ENCODE results near the gene ZC3H12D.
"Not testable (repeated sequence)": the region's sequence is repeated elsewhere in the genome, so short reads cannot be mapped to it uniquely, and the experiment has no call there.

The ZC3H12D gene

DNA sequence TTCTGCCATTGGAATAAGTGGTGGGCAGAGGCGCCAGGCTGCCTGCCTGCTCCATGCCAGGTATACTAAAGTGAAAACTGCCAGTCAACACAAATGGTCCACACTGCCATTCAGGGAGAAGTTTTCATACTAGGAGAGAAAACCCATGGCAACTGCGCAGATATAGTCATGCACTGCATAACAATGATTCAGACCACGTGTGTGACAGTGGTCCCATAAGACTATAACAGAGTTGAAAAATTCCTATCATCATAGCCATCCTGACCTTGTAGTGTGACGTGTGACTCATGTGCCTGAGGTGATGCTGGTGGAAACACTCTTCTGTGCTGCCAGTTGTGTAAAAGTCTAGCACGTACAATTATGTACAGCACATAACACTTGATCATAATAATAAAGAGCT is 25.1 kb downstream of the ZC3H12D start:
- DNase-seq (ENCODE audit: low read depth in 2 of 2): no peak

DNA sequence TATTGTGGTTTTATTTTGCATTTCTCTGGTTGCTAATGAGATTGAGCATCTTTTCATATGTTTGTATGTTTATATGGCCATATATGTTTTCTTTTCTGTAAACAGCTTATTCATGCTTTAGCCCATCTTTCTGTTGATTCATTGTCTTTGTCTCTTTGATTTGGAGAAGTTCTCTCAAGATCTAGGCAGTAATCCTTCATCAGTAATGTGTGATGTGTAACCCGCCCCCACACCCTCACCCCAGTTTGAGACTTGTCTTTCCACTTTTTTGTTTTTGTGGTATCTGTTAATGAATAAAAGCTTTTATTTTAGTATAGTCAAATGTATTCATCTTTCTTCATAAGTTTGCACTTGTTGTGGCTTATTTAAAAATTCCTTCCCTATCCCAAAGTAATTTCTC is 26.0 kb downstream of the ZC3H12D start:
- DNase-seq (ENCODE audit: low read depth in 2 of 2): no peak

DNA sequence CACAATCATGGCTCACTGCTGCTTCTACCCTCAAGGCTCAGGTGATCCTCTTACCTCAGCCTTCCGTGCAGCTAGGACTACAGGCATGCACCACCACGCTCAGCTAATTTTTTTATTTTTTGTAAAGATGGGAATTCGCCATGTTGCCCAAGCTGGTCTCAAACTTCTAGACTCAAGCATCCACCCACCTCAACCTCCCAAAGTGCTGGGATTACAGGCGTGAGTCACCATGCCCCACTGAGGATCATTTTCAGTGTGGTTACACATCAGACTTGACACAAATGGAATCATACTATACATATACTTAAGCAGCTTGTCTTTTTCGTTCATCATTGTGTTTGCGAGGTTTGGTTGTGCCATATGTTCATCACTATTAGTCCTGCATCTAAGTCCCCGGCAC is 26.6 kb downstream of the ZC3H12D start:
- no peak for DNase-seq (ENCODE audit: low read depth in 2 of 2)

DNA sequence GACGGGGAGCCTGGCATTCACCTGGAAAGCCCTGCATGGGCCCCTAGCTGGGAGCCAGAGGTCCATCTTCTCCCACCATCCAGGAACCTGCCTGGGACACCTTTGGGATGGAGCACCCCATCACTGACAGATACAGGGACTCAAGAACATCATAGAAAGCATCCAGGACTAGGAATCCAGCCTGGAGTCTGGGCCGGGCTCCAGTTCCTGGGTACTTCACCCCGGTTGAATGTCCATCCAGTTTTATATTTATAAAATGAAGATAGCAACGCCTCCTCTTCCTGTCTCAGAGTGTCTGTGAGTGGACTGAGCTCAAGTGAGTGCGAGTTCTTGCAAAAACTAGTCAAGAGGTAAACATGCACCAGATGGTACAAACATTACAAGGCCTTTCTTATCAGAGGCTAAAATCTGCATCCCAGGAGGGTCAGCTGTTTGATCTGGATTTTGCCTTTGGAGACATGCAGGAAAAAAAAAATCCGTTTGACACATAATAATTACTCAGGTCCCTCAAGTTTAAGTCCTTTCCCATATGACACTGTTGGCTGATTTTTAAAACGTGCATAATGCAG is 27.4 kb downstream of the ZC3H12D start:
- DNase-seq (ENCODE audit: low read depth in 2 of 2): no peak

DNA sequence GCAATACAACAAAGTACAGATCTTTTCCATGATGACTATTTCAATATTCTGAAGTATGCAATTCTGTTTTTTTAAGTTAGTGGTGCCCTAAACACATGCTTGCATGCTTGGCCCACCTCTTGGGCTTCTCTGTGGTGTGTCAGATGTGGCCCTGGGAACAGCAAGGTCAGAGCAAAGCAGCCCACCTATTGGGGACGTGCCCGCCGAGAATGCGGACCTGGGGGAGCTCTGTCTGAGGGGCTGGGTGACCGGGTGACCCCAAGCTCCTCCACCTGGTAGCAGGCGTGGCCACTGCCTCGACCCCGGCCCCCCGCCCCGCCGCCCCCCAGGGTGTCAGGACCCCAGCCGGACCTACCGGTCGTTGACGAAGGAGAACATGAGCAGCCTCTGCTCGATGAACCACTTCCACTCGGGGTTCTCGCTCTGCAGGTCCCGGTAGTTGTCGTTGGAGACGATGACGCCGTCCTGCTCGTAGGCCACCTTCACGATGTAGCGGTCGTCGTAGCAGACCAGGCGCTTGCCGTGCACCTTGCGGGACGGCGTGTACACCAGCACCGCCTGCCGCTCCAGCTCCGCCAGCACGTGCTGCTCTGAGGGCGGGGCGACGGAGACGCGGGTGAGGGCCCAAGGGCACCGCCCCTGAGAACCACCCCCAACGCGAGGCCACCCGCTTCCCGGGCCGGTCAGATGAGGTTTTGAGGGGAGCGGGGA is 28.3 kb downstream of the ZC3H12D start:
- DNase-seq (ENCODE audit: low read depth in 2 of 2): no peak

DNA sequence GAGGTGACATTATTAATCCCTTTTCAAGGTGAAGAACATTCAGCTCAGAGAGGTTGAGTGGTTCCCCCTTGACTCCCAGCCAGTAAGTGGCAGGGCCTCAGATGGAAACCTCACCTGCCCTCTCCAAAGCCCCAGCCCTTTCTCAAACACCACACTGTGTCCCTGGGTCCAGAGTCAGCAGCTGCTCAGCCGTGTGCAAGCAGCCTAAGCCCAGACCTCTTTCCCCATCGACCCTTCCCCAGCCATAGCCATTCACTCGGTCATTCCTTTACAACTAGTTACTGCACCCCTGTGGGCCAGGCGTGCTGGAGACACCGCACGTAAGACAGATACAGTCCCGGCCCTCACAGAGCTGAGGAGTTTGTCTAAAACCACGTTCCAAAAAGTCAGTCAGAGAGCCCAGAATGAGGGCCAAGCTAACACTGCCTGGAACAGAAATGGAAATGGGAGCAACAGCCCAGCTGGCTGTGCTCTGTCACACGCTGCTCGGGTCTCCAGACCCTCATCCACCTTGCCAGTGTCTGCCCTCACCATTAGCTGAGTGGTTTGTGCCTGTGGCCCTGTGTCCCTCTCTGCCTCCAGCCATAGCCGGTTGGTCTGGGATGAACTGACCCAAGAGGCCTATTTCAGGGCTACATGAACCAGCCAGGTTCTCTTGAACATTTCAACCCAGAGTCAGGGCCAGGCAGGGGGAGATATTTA is 29.6 kb downstream of the ZC3H12D start:
- no peak for DNase-seq (ENCODE audit: low read depth in 2 of 2)

DNA sequence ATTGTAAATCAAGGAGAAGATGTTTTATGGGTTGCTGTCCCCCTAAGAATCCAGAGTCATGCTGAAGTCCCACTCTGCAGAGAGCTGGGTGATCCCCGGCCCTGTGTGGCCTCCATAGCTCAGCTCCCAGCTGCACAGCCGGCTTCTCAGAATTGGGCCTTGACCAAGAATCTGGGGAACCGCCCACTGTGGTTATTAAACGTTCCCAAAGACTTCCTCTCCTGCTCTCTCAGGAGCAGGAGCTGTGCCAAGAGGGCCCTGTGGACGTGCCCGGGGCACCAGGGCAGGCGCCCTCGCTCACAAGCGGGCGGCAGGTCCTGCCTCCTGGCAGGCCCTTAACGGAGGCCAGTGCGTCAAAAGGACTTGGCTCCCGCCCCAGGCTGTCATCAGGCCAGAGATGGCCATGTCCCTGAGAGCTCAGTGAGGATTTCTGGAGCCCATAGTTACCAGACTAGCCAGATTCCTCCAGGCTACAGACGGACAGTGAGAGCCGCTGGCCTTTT is 30.4 kb downstream of the ZC3H12D start:
- DNase-seq (ENCODE audit: low read depth in 2 of 2): no peak

DNA sequence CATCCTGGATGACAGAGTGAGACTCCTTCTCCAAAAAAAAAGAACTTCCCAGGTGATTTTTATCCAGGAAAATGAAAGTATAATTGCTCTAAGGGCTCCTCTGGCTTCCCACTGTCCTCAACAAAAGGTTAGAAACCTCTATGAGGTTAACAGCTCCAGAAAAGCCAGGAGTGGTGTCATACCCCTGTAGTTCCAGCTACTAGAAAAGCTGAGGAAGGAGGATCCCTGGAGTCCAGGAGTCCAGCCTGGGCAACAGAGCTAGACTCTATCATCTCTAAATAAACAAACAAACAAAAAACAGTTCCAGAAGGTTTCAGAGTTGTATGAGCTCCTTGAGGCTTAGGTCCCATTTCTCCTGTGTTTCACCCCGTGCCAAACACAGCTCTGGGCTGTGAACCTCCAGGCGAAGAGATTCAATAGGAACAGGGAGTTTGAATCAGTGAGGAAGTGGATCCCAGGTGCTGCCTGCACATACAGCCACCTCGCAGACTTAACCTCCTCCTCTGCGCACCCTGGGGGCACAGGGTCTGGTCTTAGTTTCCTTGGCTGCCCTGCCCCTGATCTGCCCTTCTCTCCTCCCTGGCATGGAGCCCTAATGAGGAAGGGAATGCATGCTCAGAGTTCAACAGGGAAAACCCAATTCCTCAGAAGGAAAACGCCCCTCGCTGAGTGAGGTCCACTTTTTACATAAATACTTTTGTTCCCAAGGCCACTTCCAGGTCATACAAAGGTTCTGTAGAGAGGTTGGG is 31.0 kb downstream of the ZC3H12D start:
- DNase-seq (ENCODE audit: low read depth in 2 of 2): no peak

DNA sequence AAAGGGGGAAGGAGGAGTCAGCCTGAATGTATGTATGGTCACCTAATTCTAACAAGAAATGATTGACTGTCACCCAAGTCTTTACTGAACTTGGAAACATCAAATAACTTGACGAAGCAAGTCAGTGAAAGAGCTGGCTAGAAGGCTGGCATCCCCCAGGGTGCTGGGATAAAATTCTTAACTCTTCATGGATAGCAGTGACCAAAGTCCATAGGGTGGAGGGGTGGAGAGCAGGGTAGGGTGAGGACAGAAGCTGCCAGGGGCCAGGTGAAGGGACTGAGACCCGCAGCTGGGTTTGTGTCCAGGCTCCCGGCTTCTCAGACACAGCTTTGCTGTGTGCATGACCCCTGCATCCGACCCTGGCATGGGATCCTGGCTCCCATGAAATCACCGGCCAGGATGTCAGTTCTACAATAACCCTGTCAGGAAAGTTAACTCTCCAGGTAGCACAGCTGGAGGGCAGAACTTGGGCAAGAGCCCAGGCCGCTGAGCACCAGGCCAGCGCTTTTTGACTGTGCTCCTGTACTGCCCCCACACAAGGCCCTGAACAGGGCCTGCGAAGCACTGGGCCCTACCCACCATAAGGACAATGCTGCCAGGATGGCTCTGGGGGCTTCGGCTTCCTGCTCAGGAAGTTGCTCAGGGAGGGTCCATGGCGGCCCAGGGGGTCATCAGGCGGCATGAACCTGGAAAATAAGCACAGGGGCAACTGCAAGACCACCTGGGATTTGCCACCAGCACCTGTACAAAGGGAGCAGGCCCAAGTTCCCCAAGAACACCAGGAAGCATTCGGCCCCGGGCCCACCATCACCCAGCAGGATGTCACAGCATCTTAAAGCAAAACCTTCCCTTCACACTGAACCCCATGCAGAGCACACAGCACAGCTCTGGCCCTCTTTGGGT is 32.5 kb downstream of the ZC3H12D start:
- DNase-seq (ENCODE audit: low read depth in 2 of 2): no peak

DNA sequence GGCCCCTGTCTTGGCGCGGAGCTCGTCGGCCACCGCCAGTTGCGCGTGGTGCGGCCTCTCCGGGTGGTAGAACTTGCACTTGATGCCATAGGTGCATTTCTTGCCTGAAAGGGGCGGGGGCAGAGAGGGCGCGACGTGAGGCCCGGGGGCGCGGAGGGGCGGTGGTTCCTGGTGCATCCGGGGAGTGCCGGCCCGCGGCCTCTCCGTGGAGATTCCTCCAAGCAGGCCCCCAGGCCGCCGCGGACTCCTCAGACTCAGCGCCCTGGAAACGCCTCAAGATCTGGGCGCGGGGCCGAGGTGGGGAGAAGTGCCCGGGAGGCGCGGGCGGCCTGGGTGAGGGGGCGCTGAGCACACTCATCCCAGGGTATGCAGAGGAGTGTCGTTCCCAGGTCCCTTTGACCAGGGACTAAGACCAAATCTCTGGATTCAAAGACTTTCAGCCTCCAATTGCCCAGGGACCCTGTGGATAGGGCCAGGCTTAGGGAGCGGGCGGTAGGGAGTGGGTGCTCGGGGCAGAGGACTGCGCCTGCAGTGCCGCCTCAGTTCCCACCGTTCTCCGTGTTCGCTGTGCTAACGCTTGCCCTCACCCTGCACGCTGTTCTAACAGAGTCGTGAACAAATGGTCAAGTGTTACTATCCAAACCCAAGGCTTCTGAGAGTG is 33.3 kb downstream of the ZC3H12D start:
- DNase-seq (ENCODE audit: low read depth in 2 of 2): no peak

DNA sequence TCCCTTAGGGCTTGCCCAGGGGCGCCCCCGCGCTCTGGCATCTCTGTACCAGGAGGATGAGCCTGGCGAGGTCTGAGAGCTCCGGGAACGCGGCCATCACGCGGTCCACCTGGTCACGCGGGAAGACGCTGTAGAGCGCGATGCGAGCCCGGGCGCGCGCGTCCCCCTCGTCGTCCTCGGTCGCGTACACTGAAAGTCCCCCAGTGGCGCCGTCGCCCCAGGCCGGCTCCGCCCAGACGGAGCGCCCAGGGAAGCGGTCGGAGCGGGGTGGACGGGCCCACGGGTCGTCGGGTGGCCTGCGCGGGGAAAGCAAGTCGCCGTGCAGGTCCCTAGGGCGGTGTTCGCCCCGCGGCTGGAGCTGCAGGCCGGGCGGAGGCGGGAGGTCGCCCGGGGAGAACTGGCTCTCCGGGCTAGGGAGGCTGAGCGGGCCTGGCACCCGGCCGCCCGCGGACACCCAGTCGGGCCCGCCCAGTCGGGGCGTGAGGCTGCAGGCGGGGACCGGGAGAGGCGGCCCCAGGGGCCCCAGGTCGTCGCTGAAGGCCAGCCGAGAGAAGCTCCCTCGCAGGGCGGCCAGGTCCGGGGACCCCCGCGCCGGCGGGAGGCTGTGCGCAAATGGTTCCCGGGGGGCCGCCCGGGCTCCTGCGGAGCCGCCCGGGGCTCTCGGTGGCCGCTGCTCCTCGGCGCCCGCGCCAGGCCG is 34.0 kb downstream of the ZC3H12D start:
- DNase-seq (ENCODE audit: low read depth in 2 of 2): no peak

DNA sequence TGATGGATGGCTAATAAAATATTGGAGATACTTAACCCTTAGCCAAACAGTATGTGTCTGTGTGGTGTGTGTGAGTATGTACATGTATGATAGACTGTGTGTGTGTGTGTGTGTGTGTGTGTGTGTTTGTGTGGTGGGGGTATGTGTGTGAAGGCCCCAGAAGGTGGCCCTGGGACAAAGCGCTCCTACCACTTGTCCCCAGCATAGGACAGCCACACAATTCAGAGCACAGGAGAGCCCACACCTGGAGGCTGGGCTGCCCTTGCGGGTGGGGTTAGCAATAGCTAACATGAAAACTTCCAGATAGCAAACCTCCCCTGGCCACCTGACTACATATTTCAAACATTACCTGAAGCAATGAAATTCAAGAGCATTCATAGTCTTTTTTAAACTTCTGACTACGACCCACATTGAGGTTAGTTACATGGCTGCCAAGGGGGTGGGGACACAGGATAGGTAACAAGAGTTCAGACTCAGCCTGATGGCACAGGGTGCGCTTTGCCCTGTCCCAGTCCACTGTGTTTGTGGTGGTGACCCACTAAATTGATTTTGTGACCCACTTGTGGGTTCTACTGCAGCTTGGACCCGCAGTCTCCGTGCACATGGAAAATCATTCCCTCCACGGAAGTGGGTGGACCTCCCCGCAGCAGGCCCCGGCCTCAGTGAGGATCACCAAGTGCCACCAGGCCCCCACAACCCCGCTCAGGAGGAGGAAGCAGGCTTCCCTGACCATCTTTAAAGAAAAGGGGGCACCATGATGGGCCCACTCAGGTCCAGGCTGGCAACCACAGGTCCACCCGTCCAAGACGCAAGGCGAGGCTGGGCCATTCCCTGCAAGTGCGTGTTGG is 34.8 kb downstream of the ZC3H12D start:
- no peak for DNase-seq (ENCODE audit: low read depth in 2 of 2)

DNA sequence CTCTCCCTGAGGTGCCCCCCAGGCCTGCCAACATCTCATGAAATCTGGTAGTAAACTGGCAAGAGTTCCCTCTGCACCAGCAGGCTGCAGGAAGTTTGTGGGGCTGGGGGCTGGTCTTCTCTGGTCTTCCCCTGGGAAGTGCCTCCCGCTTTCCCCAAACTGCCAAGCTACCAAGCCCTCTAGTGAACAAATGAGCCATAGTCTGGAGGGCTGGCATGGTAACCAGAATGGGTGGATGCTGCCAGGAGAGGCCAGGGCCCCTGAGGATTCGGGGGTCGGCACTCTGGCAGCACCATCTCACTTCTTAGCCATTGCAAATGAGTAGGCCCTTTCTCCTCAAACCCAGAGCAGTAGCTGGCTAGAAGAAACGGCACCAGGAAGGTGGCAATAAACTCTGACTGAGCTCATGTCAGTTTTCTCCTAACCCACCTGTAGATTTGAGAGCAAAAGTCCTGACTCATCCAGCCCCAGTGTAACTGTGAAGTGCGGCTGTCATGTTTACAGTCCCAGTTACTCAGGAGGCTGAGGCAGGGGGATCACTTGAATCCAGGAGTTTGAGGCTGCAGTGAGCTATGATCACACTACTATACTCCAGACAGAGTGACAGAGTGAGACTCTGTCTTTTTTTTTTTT is 35.9 kb downstream of the ZC3H12D start:
- DNase-seq (ENCODE audit: low read depth in 2 of 2): no peak

DNA sequence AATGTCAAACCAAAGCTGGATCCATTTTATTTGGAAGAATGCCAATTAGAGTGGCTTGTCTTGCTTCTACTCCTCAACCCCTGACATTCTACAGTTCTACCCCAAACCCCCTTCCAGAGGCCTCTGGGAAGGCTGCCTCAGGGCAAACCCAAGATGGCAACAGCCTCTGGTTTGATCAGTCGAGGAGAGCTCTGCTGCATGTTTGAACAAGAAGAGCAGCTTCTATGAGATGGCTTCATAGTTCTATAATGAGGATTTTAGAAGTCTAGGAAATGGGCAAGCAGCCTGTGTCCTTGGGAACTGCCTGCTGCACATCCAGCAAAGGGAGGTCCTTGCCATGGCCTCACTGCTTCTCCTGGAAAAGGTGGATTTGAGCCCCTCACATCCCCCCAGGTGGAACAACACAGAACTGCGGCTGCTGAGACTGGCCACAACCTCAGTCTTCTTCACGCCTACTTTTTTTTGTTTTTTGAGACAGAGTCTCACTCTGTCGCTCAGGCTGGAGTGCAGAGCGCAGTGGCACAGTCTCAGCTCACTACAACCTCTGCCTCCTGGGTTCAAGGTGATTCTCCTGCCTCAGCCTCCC is 37.9 kb downstream of the ZC3H12D start:
- DNase-seq (ENCODE audit: low read depth in 2 of 2): no peak

DNA sequence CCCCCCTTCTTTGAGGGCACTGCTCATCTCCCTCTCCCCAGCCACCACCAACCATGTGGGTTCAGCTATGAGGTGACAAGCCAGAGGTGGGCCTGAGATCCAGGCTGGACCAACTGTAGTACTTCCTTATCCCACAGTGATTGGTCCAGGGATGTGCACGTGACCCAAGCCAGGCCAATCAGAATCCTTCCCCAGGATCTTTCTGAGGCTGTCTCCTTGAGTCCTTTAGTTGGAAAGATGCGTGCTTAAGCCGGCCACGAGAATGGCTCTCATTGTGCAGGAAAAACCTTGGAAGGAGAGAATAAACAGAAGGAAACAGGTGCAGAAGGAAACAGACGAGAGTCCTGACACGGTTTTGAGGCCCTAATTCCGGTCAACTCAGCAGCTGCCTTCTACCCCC is 39.2 kb downstream of the ZC3H12D start:
- no peak for DNase-seq (ENCODE audit: low read depth in 2 of 2)

DNA sequence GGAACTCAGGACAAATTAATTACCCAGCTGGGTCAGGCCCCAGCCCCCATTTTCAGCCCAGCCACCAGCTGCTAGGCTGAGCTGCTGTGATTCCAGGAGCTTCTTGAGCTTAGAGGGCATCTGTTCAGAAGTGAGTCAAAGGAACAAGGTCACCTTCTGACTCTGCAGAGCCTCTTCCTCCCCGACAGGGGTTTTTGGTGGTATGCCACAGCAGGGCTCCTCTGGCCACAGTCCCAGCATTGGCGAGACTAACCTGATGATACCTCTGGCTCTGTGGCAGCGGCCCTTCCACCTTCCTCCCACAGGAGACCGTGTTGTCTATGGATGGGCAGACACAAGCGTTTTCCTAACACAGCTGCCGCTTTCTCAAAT is 39.7 kb downstream of the ZC3H12D start:
- DNase-seq (ENCODE audit: low read depth in 2 of 2): no peak

DNA sequence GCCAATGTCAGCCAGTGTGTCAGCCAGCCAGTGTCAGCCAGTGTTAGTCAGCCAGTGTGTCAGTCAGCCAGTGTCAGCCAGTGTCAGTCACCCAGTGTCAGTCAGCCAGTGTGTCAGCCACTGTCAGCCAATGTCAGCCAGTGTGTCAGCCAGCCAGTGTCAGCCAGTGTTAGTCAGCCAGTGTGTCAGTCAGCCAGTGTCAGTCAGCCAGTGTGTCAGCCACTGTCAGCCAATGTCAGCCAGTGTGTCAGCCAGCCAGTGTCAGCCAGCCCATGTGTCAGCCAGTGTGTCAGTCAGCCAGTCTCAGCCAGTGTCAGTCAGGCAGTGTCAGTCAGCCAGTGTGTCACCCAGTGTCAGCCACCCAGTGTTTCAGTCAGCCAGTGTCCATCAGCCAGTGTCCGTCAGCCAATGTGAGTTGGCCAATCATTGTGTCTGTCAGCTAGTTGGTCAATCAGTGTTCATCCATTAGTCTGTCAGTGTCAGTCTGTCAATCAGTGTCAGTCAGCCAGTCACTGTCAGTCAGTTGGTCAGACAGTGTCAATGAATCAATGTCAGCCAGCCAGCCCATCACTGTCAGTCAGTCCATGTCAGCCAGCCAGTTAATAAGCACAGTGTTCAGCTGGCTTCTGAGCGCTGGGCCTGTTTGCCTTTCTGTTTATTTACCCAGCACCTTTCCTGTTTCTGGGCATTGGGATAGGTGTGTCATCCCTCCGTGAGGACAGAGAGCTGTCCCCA is 40.3 kb downstream of the ZC3H12D start:
- not testable (repeated sequence) for DNase-seq (ENCODE audit: low read depth in 2 of 2)

Measured in stimulated activated CD4-positive, alpha-beta T cell treated with anti-CD3 and anti-CD28 coated beads, Interleukin-15, amount 100 ng/mL, for 48 hours (primary cell).